Measurements from ENCODE around the gene PDE8A.

Gene PDE8A

DNA sequence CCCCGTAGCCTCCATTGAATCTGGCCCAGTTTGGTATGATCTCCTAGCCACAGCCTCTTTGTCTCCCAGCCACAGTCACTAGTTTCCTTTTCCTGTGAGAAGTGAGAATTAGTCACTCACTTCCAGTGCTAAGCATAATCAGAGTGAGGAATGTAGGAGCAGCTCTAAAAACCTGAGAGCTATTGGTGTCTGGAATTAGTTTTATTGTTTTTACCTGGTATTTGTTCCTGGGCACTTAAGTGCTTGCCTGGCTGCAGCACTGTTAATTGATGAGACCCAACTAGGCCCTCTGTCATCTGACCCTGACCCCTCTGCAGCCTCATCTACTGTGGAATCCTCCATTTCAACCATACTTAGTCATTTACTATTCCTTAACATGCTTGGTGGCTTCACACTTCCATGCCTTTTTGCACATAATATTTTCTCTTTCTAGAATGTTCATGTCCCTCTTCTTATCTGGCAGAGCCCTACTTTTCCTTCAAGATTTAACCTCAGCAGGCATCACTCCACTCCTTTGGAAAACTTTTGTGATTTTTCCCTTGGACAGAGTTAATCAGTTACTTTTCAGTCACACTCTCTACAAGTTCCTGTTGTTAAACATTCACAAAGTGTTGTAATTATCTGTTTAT, 48.8 kb downstream of the PDE8A start:
- no peaks in the 10 kb centered on the region for H3F3A ChIP-seq (ENCODE audit: insufficient read depth)
- H3K9me2 ChIP-seq (replicated peaks; ENCODE audit: insufficient read depth, low read length): no peaks in the 10 kb centered on the region
- H3K4me3 ChIP-seq (ENCODE audit: insufficient read depth, low read length, poor library complexity, severe bottlenecking): no peak overlapping the region
- no peak overlapping the region for H3K4me2 ChIP-seq (ENCODE audit: low read depth, low read length, poor library complexity, severe bottlenecking)
- H3K9me3 ChIP-seq (ENCODE audit: insufficient read depth, low read length): no peaks in the 10 kb centered on the region
- no peak overlapping the region for H3K9ac ChIP-seq (ENCODE audit: low read length)
- no peaks in the 10 kb centered on the region for H3K79me2 ChIP-seq (ENCODE audit: insufficient read depth, low read length)
- H3K36me3 ChIP-seq (ENCODE audit: low read length): no peaks in the 10 kb centered on the region
- no peak overlapping the region for H2AFZ ChIP-seq (ENCODE audit: low read depth, low read length, severe bottlenecking)
- TF ChIP-seq EZH2phosphoT487 (conservative IDR thresholded peaks at IDR 0.05; ENCODE audit: low read length): no peak
- TF ChIP-seq, protein P1, sequence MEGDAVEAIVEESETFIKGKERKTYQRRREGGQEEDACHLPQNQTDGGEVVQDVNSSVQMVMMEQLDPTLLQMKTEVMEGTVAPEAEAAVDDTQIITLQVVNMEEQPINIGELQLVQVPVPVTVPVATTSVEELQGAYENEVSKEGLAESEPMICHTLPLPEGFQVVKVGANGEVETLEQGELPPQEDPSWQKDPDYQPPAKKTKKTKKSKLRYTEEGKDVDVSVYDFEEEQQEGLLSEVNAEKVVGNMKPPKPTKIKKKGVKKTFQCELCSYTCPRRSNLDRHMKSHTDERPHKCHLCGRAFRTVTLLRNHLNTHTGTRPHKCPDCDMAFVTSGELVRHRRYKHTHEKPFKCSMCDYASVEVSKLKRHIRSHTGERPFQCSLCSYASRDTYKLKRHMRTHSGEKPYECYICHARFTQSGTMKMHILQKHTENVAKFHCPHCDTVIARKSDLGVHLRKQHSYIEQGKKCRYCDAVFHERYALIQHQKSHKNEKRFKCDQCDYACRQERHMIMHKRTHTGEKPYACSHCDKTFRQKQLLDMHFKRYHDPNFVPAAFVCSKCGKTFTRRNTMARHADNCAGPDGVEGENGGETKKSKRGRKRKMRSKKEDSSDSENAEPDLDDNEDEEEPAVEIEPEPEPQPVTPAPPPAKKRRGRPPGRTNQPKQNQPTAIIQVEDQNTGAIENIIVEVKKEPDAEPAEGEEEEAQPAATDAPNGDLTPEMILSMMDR (IDR thresholded peaks at IDR 0.05; ENCODE audit: insufficient read depth, low read length, poor library complexity, severe bottlenecking): no peak
- no peak overlapping the region for H3K27ac ChIP-seq (ENCODE audit: low read depth, low read length)
- no peaks in the 10 kb centered on the region for H4K20me1 ChIP-seq (ENCODE audit: low read depth, low read length)
- H3K27me3 ChIP-seq (ENCODE audit: low read length): no peaks in the 10 kb centered on the region

DNA sequence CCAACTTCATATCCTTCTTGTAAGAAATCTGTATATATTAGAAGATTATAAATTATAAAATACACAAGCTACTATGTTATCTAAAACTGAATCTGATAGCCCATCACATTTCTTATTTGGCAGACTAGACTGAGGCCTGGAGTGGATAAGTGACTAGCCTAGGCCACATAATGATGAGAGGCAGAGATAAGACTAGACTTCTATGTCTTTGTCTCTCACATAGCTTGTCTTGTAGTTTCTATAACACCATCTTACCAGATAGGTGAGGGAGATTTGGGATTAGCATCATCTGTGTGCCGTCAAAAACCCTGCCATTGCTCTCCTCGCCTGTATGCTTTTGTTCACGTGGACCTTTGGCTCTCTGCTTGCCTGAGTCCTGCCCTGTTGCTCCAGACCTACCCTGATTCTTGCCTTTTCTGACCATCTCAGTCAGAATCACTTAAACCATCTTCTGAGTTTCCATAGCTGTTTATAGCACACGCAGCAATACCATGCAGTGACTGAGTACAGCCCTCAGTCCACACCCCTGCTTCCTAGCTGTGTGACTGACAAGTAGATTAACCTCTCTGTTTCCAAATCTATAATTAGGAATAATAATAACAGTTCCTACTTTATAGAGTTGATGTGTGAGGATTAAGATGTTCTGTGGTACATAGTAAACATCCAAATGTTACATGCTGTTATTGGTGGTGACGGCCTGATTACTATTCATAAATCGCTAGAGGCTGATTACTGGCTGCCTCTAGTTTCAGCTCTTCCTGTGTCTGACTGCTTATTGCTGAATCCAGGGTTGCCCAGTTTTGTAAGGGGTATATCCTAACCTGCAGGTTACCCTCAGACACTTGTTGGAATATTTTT, 49.7 kb downstream of the PDE8A start:
- no peaks in the 10 kb centered on the region for H3K79me2 ChIP-seq (ENCODE audit: insufficient read depth, low read length)

DNA sequence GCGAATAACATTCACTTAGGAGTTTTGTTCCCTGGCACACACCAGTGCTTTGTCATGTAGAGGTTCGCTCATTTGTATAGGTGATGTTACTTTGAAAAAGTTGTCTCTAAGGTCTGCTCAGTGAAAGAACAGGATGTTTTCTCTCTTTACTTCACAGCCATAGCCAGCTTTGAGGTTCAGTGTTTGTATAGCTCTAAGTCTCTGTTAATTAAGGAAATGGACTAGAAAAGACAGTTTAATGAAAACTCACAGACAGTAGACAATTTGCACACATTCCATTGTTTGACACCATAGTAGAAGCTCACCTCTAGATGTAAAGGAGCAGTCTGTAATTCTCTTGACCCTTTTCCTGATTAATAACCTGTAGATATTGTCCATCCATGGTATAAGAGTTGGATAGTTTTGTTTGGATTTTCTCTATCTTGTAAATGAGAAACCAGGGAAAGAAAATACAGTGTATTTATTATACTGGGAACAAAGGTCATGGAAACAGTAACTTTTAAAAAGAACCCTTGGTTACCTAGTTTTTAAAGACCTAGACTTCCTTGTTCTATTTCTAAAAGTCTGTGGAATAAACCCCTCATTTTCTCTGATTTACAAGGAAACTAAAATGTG, 50.4 kb downstream of the PDE8A start:
- no peak overlapping the region for H3K4me2 ChIP-seq (ENCODE audit: low read depth, low read length, poor library complexity, severe bottlenecking)
- H3K79me2 ChIP-seq (ENCODE audit: insufficient read depth, low read length): no peaks in the 10 kb centered on the region

More for the DNA sequence above, 49.7 kb downstream of the PDE8A start:
- H3K9me2 ChIP-seq (replicated peaks; ENCODE audit: insufficient read depth, low read length): no peaks in the 10 kb centered on the region
- H4K20me1 ChIP-seq (ENCODE audit: low read depth, low read length): no peaks in the 10 kb centered on the region
- H3K9me3 ChIP-seq (ENCODE audit: insufficient read depth, low read length): no peaks in the 10 kb centered on the region
- H3K27ac ChIP-seq (ENCODE audit: low read depth, low read length): no peak overlapping the region
- no peak overlapping the region for H3K9ac ChIP-seq (ENCODE audit: low read length)
- TF ChIP-seq, protein P1 (IDR thresholded peaks at IDR 0.05; ENCODE audit: insufficient read depth, low read length, poor library complexity, severe bottlenecking): no peak
- no peak for TF ChIP-seq EZH2phosphoT487 (conservative IDR thresholded peaks at IDR 0.05; ENCODE audit: low read length)
- no peak overlapping the region for H2AFZ ChIP-seq (ENCODE audit: low read depth, low read length, severe bottlenecking)
- H3K36me3 ChIP-seq (ENCODE audit: low read length): no peaks in the 10 kb centered on the region
- H3F3A ChIP-seq (ENCODE audit: insufficient read depth): no peaks in the 10 kb centered on the region
- H3K27me3 ChIP-seq (ENCODE audit: low read length): no peaks in the 10 kb centered on the region
- no peak overlapping the region for H3K4me2 ChIP-seq (ENCODE audit: low read depth, low read length, poor library complexity, severe bottlenecking)
- H3K4me3 ChIP-seq (ENCODE audit: insufficient read depth, low read length, poor library complexity, severe bottlenecking): no peak overlapping the region

More for the DNA sequence above, 50.4 kb downstream of the PDE8A start:
- Histone ChIP-seq H3K27me3 (ENCODE audit: low read length) (no peaks in the 10 kb centered on the region), H3K9me3 (ENCODE audit: insufficient read depth, low read length) (no peaks in the 10 kb centered on the region), H3K9ac (ENCODE audit: low read length) (no peak overlapping the region), H3F3A (ENCODE audit: insufficient read depth) (no peaks in the 10 kb centered on the region), H4K20me1 (ENCODE audit: low read depth, low read length) (no peaks in the 10 kb centered on the region), H2AFZ (ENCODE audit: low read depth, low read length, severe bottlenecking) (no peak overlapping the region), H3K4me3 (ENCODE audit: insufficient read depth, low read length, poor library complexity, severe bottlenecking) (no peak overlapping the region), H3K27ac (ENCODE audit: low read depth, low read length) (no peak overlapping the region), H3K9me2 (replicated peaks; ENCODE audit: insufficient read depth, low read length) (no peaks in the 10 kb centered on the region), H3K36me3 (ENCODE audit: low read length) (no peaks in the 10 kb centered on the region)
- TF ChIP-seq, protein P1 (IDR thresholded peaks at IDR 0.05; ENCODE audit: insufficient read depth, low read length, poor library complexity, severe bottlenecking): no peak
- no peak for TF ChIP-seq EZH2phosphoT487 (conservative IDR thresholded peaks at IDR 0.05; ENCODE audit: low read length)
